Heart left ventricle (tissue), 16 donors: ENCODE results near the gene QKI. TPM values are rescaled to one million over a fixed set of nuclear protein-coding genes. Genes with fewer than 3 reads are reported as not detected.
A peak's percentile ranks its signal among the peaks of the same experiment; 100 is the strongest.

Source experiments
- ATAC-seq, 4 donors: fragments of 200-7000 bp; cut with Tn5 transposase; one replicate each; pipeline ENCODE4 v1.9.1; 2020 to 2022; ENCODE audit warnings: moderate library complexity in 4 of 4, mild to moderate bottlenecking in 3 of 4, moderate number of reproducible peaks in 1 of 4
- DNase-seq, 5 donors: peaks; one replicate each; pipeline ENCODE4 v3.0.0-alpha.2; 2020
- H3K27ac ChIP-seq, 12 donors: fragments of 200-600 bp; sonication (generic) in 4 of 12; one replicate each; pipeline versions ENCODE4 v1.5.0 to v1.8.0; 2016 to 2022; ENCODE audit warnings: mild to moderate bottlenecking in 2 of 12
- H3K27me3 ChIP-seq, 9 donors: fragments of 200-600 bp; sonication (generic) in 2 of 9; one replicate each; pipeline versions ENCODE4 v1.5.1 to v1.8.0; 2016 to 2022; ENCODE audit warnings: mild to moderate bottlenecking in 3 of 9
- H3K36me3 ChIP-seq, 9 donors: fragments of 200-600 bp; sonication (generic) in 2 of 9; one replicate each; pipeline versions ENCODE4 v1.5.0 to v1.8.0; 2018 to 2022; ENCODE audit warnings: mild to moderate bottlenecking in 2 of 9
- H3K4me1 ChIP-seq, 12 donors: fragments of 200-600 bp; sonication (generic) in 4 of 12; one replicate each; pipeline versions ENCODE4 v1.5.0 to v1.8.0; 2016 to 2022; ENCODE audit warnings: mild to moderate bottlenecking in 3 of 12
- H3K4me3 ChIP-seq, 12 donors: fragments of 200-600 bp; sonication (generic) in 4 of 12; one replicate each; pipeline versions ENCODE4 v1.5.0 to v1.8.0; 2017 to 2022; ENCODE audit warnings: mild to moderate bottlenecking in 9 of 12, moderate library complexity in 4 of 12
- H3K9me3 ChIP-seq, 12 donors: fragments of 200-600 bp; sonication (generic) in 4 of 12; one replicate each; pipeline versions ENCODE4 v1.5.0 to v1.8.0; 2016 to 2022; ENCODE audit warnings: mild to moderate bottlenecking in 1 of 12
- CTCF ChIP-seq, 12 donors: fragments of 200-600 bp; sonication (generic) in 4 of 12; IDR thresholded peaks; one replicate each; pipeline versions ENCODE4 v1.5.0 to v1.8.0; 2018 to 2022; ENCODE audit warnings: antibody characterized with exemption in 12 of 12, mild to moderate bottlenecking in 5 of 12
- POLR2A ChIP-seq, 2 donors: fragments of 450-650 bp; IDR thresholded peaks; one replicate each; pipeline ENCODE4 v1.6.1; 2017; ENCODE audit warnings: antibody characterized with exemption in 2 of 2, mild to moderate bottlenecking in 2 of 2, moderate library complexity in 2 of 2
- WGBS, 4 donors: extraction: QIAGEN DNeasy Blood & Tissue Kit in 2 of 4; methylation state at CpG; one replicate each; pipeline versions ENCODE4 v1.1.5 to v1.1.7; 2013 to 2018; 5-methylcytosine and 5-hydroxymethylcytosine counted together
- intact Hi-C, 10 donors: fragments of 100-400 bp; cut with DNase I; formaldehyde crosslinking; loops; one replicate each; pipeline versions ENCODE4 v1.11.1 to v1.14.2; 2022
- polyA plus RNA-seq, 2 donors: library from polyadenylated mRNA; stranded (reverse); fragments of 200-250 nt; gene quantifications; one replicate each; pipeline ENCODE4 v1.2.3, GENCODE V29; 2013
- total RNA-seq, 9 donors: library from RNA; depleted of rRNA in 2 of 9; stranded (reverse); fragments of >200 nt in 2 of 9; fragmentation: NEBNext Ultra II Directional in 3 of 9; extraction: Animal tissue kit (Norgen Biotek cat#: 25700) in 3 of 9; gene quantifications; one replicate each; pipeline versions ENCODE4 v1.1.0 to v1.2.4, GENCODE V29; 2016 to 2023
- donor health status: ischemic (EF 13 %, LVEDD 7.1; RV severe dilation, severe dysfunction).
- donor health status: healthy with polysubstance abuse.
- donor health status: DM: no; HTN: yes; CAD: no.
- donor health status: DM: no; HTN: no; CAD: no.
- donor health status: ischemic (EF 25% LVEDD 6.9; RV normal size, moderate dysfunction).
- donor health status: ischemic (EF 25% LVEDD 5.7; RV mildly dilated, moderate dysfunction).
- donor health status: healthy.
- donor health status: DM: yes; HTN: yes; CAD: no.
- donor health status: ischemic (EF 35%, LVEDD 5.7; RV mildly dilated, moderate dysfunction).
- donor health status: nonischemic (EF 11% LVEDD 7.7; RV severe dilation, severe dysfunction).
- donor health status: DM: yes; HTN: yes; CAD: no.
- donor health status: PGD.
- donor health status: ischemic (EF 29% LVEDD 5.4; RV normal size, mild dysfunction).
- donor health status: nonischemic (EF 23%, LVEDD 6.1; RV moderate dilation, normal function).

QKI gene
- total and polyA plus RNA-seq, 11 donors, result 80.2 to 607 (median 474) TPM

- DNase-seq (peak in 3 of 5 donors; percentile 38 to 71 (median 60)), ATAC-seq (peak in 2 of 4 donors; percentile 20 to 28)
- WGBS, 4 donors, result 0 to 1% (median 1%) methylated on average over 11 of the region's 11 CpGs
- H3K27me3 ChIP-seq, result no peaks in the 10 kb centered on the region
- no peaks in the 10 kb centered on the region for H3K9me3 ChIP-seq
- H3K27ac ChIP-seq, result peak overlapping the region; percentile 94 to 100 (median 99)
- H3K4me1 ChIP-seq, result peaks cover 2 to 58% (median 24%) of the 10 kb centered on the region in 12 donors
- intact Hi-C loops, result loop anchor here in 9 of 10 donors (2.0 to 10.0 kb wide), 14 partner anchors 122 to 1511 kb away; partner anchors contain the start of genes PACRG (in 2 of the 9) and PRKN (in 2 of the 9)
- TF ChIP-seq CTCF (IDR thresholded peaks at IDR 0.05) (peak; percentile 40 to 81 (median 69)), POLR2A (IDR thresholded peaks at IDR 0.05) (peak in 1 of 2 donors; percentile 30)
- H3K4me3 ChIP-seq, result peak overlapping the region; percentile 49 to 97 (median 86)
- no peaks in the 10 kb centered on the region for H3K36me3 ChIP-seq
Measured at GRCh38 chr6:163416557-163417253, 2.2 kb downstream of the QKI start.

GRCh38 chr6:163417595-163417994, 3.1 kb downstream of the QKI start:
- ATAC-seq (no peak), DNase-seq (no peak)
- WGBS, 4 donors, result 3 to 5% (median 4%) methylated on average over 4 of the region's 4 CpGs
- Histone ChIP-seq H3K9me3 (no peaks in the 10 kb centered on the region), H3K27me3 (no peaks in the 10 kb centered on the region), H3K4me3 (peak overlapping the region; percentile 49 to 97 (median 86)), H3K4me1 (peaks cover 2 to 59% (median 30%) of the 10 kb centered on the region in 12 donors), H3K36me3 (peaks cover 0 to 7% (median 0%) of the 10 kb centered on the region in 9 donors), H3K27ac (peak overlapping the region; percentile 81 to 100 (median 98))
- TF ChIP-seq CTCF (IDR thresholded peaks at IDR 0.05) (no peak), POLR2A (IDR thresholded peaks at IDR 0.05) (no peak)
- intact Hi-C loops, result loop anchor here in 9 of 10 donors (2.0 to 10.0 kb wide), 14 partner anchors 123 to 1510 kb away; partner anchors contain the start of genes PACRG (in 2 of the 9) and PRKN (in 2 of the 9)

- peak overlapping the region; percentile 49 to 97 (median 86) for H3K4me3 ChIP-seq
- WGBS, 4 donors, result 5 to 14% (median 9%) methylated on average over 5 of the region's 5 CpGs
Measured at GRCh38 chr6:163418311-163419029, 4.0 kb downstream of the QKI start.

More at GRCh38 chr6:163418311-163419029, 4.0 kb downstream of the QKI start:
- Histone ChIP-seq H3K4me1 (peaks cover 5 to 67% (median 36%) of the 10 kb centered on the region in 12 donors), H3K27me3 (no peaks in the 10 kb centered on the region), H3K9me3 (no peaks in the 10 kb centered on the region), H3K36me3 (peaks cover 0 to 7% (median 0%) of the 10 kb centered on the region in 9 donors), H3K27ac (peak overlapping the region; percentile 81 to 100 (median 98))
- TF ChIP-seq POLR2A (IDR thresholded peaks at IDR 0.05) (no peak), CTCF (IDR thresholded peaks at IDR 0.05) (no peak)
- DNase-seq (no peak), ATAC-seq (no peak)
- intact Hi-C loops, result loop anchor here in 9 of 10 donors (2.0 to 10.0 kb wide), 12 partner anchors 124 to 1509 kb away; partner anchors contain the start of genes PACRG (in 2 of the 9) and PRKN (in 2 of the 9)
